ENCODE results near the gene ZNF518A.
A peak's percentile ranks its signal among the peaks of the same experiment; 100 is the strongest.
"Not testable (repeated sequence)": the region's sequence is repeated elsewhere in the genome, so short reads cannot be mapped to it uniquely, and the experiment has no call there.

The ZNF518A gene

DNA sequence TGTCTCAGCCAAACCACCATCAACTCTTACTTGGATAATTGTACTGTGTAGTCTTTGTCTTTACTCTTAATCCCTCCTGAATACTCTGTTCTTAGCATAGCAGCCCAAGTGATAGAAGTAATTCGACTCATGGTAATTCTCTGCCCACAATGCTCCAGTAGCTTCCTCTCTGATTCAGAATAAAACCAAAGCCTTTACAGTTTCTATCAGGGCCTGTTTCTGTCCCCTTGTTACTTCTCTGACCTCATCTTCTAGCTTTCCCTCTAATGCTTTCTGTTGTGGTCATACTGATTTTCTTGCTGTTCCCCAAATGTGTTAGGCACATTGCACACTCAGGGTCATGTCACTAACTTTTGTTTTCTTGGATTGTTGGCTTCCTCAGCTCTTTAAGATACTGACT is 8.0 kb downstream of the ZNF518A start:
- no peak for DNase-seq

DNA sequence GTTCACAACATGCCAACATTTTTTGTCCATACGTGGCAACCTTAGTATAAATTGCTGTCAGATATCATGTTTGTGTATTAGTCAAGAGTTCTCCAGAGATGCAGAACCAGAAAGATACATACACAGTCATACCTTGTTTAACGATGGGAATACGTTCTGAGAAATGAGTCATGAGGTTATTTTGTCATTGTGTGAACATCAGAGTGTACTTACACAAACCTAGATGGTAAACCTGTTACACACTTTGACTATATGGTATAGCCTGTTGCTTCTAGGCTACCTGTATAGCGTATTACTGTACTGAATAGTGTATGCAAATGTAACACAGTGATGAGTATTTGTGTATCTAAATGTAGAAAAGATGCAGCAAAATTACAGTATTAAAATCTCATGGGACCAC is 22.3 kb downstream of the ZNF518A start:
- DNase-seq: no peak

DNA sequence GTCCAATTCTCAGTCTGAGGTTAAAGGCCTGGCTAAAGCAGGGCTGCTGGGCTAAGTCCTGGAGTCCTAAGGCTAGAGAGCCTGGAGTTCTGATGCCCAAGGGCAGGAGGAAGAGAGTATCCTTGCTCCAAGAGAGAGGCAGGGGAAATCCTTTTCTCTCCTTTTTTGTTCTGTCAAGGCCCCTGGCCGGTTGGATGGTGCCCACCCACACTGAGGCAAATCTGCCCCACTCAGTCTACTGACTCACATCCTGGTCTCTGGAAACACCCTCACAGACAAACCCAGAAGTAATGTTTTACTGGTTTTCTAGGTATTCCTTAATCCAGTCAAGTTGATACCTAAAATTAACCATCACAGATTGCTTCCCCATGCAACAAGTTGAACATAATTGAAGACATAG is 23.0 kb downstream of the ZNF518A start:
- no peak for DNase-seq

DNA sequence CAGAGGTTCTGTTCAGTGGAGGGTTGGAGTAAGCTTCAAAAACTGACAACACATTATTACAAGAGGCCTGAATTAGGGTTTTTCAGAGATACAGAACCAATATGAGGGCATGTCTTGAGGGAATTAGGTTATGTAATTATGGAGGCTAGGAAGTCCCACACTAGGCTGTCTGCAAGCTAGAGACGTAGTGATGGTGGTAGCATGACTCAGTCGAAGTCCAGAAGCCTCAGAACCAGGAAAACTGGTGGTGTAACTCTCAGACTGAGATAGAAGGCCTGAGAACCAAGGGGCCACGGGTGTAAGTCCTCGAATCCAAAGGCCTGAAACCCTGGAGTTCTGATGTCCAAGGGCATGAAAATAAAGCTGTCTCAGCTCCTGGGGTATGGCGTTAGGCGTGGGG is 35.6 kb downstream of the ZNF518A start:
- no peak for DNase-seq

DNA sequence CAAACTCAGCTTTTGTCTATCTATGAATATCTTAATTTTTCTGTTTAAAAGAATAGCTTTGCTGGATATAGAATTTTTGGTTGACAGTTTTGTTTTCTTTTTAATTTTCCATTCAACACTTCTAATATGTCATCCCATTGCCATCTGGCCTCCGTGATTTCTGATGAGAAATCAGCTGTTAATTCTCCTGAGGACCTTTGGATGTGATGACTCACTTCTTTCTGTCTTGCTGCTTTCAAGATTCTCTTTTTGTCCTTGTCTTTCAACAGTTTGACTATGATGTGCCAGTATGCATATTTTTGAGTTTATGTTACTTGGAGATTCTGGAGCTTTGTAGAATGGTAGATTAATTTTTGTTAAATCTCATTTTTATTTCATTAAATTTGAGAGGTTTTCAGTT is 38.4 kb downstream of the ZNF518A start:
- DNase-seq: peak; percentile 13

DNA sequence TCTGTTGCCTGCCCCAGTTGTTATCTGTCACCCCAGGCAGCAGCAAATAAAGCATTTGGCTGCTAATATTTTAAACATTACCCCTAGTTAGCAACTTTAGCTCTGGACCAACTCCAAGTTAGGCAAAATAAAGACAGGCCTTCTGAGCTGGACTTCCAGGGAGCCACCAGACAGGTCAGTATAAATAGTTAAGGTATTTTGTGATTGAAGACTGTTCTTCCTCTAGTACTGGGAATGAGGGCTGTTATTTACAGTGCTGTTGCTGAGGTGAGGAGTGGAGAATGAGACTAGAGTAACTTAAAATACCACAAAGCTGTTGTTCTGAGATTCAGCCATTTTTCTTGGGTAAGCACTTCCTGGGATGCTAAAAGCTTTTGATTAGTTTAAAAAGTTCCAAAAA is 40.1 kb downstream of the ZNF518A start:
- peak; percentile 34 for DNase-seq

DNA sequence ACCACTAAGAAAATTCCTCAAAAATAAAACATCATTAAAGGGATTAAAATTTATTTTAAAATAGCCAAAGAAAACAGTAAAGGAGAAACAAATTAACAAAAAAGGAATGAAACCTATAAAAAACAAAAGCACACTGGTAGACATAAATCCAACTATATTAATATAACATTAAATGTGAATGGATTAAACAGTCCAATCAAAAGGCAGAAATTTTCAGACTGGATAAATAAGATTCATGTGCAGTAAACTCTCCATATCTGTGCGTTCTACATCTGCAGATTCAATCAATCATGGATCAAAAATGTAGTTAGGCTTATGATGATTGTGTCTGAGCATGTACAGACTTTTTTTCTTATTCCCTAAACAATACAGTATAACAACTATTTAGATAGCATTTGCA is 42.6 kb downstream of the ZNF518A start:
- DNase-seq: no peak

DNA sequence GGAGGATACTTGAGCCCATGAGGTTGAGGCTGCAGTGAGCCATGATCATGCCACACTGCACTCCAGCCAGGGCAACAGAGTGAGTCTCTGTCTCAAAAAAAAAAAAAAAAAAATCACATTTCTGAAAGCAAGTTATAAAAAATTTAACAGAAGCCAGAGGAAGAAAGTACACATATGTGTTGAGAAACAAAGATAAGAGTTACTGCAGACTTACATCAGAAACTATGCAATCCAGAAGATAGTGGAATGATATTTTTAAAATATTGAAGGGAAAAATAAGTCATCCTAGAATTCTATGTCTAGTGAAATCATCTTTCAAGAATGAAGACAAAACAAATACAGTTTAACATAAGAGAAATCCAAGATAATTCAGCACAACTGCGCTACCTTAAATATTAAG is 46.9 kb downstream of the ZNF518A start:
- DNase-seq: peak; percentile 29

DNA sequence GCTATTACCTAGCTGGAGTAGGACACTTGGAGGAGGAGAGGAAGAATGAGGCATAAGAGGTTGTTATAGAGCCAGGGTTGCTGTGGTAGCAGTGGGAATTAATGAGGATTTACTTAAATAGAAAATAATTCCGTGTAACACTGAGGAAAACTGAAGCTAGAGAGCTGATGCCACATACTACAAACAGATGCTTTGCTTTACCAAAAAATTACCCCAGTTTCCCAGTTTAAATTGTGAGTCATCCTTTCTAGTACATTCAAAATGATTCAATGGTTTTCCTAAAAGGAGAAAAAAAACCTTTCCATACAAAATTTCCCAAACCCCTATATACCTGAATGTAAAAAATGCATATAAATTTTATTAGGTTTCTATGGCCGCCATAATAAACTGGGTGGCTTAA is 58.3 kb downstream of the ZNF518A start:
- no peak for DNase-seq

DNA sequence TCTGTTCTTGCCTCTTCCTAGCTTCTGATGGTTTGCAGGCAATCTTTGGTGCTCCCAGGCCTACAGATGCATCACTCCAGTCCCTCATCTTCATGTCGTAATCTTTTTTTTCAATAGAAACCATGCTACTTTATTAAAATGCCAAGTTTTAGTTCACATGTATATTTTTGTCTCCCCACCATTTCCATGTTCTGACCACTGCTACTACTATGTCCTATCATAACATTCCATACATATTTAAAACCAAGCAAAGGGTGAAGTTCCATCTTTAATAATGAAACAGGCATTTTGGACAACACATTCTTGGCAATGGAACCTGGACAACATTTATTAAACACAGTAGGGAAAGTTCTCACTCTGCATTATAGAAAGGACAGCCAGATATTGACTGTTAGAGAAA is 58.8 kb downstream of the ZNF518A start:
- DNase-seq: no peak

DNA sequence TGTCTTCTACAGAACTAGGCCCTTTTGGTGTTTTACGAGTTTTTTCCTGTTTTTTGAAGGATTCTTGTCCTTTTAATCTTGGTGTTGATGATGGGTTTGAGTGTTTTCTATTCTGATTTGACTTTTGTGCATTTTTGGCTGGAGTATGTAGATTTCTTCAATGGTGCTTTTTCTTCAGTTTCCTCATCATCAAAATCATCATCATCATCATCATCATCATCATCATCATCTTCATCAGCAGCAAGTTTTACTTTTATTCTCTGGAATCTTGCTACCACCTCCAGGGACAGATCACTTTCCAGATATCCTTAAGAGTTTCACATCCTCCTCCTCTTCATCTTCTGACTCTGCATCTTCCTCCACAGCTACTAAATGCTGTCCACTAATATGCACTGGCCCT is 59.4 kb downstream of the ZNF518A start:
- DNase-seq: not testable (repeated sequence)

DNA sequence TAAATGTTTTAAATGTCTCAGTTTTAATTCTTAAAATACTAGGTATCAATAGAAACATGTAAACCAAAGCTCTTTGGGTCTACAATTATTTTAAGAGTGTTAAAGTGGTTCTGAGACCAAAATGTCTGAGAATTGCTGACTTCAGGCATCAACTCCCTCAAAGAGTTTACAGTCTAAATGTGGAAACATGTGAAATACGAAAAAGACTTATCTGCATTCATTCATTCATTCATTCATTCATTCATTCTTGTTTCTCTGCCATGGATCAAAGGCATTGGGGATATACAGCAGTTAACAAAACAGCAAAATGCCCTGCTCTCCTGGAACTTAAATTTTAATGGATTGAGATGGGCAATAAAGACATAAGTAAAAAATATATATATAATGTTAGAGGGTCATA is 71.4 kb downstream of the ZNF518A start:
- DNase-seq: no peak

DNA sequence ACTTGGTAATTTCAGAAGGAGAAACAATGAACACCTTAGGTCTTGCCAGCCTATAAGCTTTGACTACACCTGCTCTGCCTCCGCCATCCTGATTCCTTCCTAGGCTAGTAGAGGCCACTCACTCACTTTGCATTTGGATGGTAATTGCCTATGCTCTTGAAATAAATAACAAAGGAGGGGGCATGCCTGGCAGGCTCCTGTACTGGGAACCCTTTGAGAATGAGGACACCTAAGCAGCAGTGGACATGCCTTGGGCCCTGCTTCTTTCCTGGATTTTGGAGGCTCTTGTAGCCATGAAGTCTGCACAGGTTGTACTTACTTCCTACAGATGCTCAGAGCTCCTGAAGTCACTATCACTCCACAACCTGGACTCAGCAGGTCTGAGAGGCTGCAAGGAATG is 75.5 kb downstream of the ZNF518A start:
- DNase-seq: no peak

DNA sequence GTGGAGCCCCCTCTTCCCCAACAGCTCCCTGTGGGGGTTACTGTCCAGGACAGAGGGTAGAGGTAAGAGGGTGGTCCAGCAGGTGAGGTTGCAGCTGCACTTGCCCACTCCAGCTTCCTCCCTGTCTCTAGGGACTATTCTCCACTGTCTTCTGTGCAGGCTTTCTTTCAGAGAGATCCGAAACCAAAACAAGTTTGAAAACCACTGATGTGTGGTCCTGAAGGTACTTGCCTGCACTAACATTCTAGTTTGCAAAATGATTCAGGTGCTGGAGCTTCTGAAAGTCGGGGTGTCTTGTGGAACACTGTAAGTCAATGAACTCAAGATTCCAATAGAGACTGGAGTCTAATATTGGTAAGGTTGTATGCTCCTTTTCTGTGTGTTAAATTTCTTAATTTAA is 78.2 kb downstream of the ZNF518A start:
- no peak for DNase-seq

DNA sequence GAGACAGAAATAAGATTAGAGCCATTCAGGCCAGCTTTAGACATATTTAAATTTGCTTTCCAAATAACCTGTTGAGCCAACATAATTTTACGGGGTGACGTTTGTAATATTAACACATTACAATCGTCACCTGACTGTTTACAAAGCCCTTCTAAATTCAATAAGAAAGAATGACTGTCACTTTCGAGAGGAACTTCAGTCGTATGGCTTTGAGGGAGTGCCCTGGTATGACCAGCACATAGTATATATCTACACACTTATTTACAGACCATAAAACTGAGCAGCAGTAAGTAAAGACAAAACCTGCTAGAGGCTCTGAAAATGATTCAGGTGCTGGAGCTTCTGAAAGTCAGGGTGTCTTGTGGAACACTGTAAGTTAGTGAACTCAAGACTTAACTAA is 78.8 kb downstream of the ZNF518A start:
- no peak for DNase-seq

DNA sequence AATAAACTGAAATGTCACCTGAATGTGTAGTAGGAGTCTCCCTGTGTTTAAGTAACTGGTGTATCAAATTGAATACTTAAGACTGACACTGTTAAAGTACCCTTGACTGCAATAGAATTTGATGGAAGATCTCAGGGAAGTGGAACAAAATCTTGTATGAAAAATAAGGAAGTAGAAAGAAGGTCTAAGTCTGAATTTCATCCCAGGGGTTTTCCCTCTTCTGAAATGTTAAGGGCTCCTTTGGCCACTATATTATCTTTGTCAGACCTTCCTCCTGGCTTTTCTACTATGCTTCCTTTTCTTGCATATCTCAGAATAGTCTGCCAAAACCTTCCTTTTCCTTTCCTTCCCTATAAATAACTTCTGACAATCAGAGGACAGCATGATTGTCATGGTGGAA is 81.7 kb downstream of the ZNF518A start:
- no peak for DNase-seq

DNA sequence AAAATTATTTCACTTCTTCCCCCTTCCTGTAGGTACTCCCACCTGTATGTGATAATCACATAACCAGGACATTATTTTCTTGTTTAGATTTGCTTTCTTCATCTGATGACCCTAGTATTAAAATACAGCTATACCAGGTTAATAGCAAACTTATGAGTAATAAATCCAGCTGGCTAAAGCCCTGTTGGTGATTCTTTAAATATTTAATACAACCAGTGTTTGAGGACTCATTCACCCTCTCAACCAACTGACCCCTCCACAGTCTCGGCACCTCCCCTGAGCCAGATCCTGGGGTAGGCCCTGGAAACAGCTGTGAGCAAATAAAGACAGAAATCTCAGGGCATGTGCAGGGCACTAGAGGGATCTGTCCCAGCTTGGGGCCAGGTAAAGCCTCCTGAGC is 82.8 kb downstream of the ZNF518A start:
- no peak for DNase-seq

All from DMS53 (cell line).